ENCODE data around the gene XYLT2.

XYLT2 gene

GRCh38 chr17:50352072-50352692 is 6.3 kb downstream of the XYLT2 start:
- DNase-seq = no peak

GRCh38 chr17:50352693-50353599 is 7.0 kb downstream of the XYLT2 start:
- no peak for DNase-seq

- DNase-seq = no peak
Measured at GRCh38 chr17:50353600-50354195, 7.8 kb downstream of the XYLT2 start.

- DNase-seq = no peak
Measured at GRCh38 chr17:50354198-50354597, 8.3 kb downstream of the XYLT2 start.

- DNase-seq = no peak
Measured at GRCh38 chr17:50354776-50355175, 8.8 kb downstream of the XYLT2 start.

GRCh38 chr17:50355336-50355700 is 9.4 kb downstream of the XYLT2 start:
- DNase-seq = no peak

GRCh38 chr17:50355701-50356341 is 9.9 kb downstream of the XYLT2 start:
- no peak for DNase-seq

- no peak for DNase-seq
Measured at GRCh38 chr17:50356418-50356817, 10.5 kb downstream of the XYLT2 start.

- no peak for DNase-seq
Measured at GRCh38 chr17:50356892-50357510, 11.1 kb downstream of the XYLT2 start.

GRCh38 chr17:50358177-50358576 is 12.3 kb downstream of the XYLT2 start:
- no peak for DNase-seq

GRCh38 chr17:50359005-50359699 is 13.2 kb downstream of the XYLT2 start:
- DNase-seq = no peak

GRCh38 chr17:50359998-50360461 is 14.1 kb downstream of the XYLT2 start:
- DNase-seq = no peak

GRCh38 chr17:50360486-50361115 is 14.7 kb downstream of the XYLT2 start:
- DNase-seq = no peak

GRCh38 chr17:50361561-50362480 is 15.9 kb downstream of the XYLT2 start:
- peak; percentile 33 to 34 for DNase-seq

- DNase-seq = no peak
Measured at GRCh38 chr17:50362661-50363060, 16.7 kb downstream of the XYLT2 start.

- peak; percentile 73 to 75 for DNase-seq
Measured at GRCh38 chr17:50363217-50364060, 17.5 kb downstream of the XYLT2 start.

- DNase-seq = no peak
Measured at GRCh38 chr17:50364061-50364458, 18.1 kb downstream of the XYLT2 start.

GRCh38 chr17:50364715-50365114 is 18.8 kb downstream of the XYLT2 start:
- DNase-seq = no peak

GRCh38 chr17:50365165-50365564 is 19.2 kb downstream of the XYLT2 start:
- DNase-seq = no peak

Measured in hippocampal formation (tissue), 2 donors.